K562 (cell line): ENCODE results near the gene SURF4. TPM values are rescaled to one million over a fixed set of nuclear protein-coding genes. Genes with fewer than 3 reads are reported as not detected.

Source experiments
- ATAC-seq: fragments of 200-7000 bp; cut with Tn5 transposase; 3 replicates; pipeline ENCODE4 v1.9.1; 2020; ENCODE audit warnings: moderate library complexity
- BruUV-seq: library from RNA; stranded (reverse); fragments of 400-500 nt; replicated peaks from 2 replicates; lab custom pipeline; 2021; lab: Mats Ljungman, UMichigan
- CTCF ChIA-PET: fragments of 300-600 bp; formaldehyde crosslinking; extraction: SDS; loops from one replicate; lab custom pipeline; 2021; ENCODE audit warnings: low intra/inter-chr PET ratio; lab: Yijun Ruan, JAX
- POLR2A ChIA-PET: fragments of 300-600, 350-650 bp; sonication (Branson Sonifier 250); formaldehyde crosslinking; extraction: SDS; loops from one replicate; lab custom pipeline; 2021; ENCODE audit warnings: antibody characterized with exemption, inconsistent platforms; lab: Yijun Ruan, JAX
- DNase-seq, 4 experiments: peaks; one replicate each; pipeline versions ENCODE4 v3.0.0 to v3.0.0-alpha.2; 2011 to 2018; ENCODE audit warnings: low spot score in 3 of 4, mixed read lengths in 3 of 4; ENCODE audit errors: extremely low read depth in 1 of 4
- FAIRE-seq: peaks from 2 replicates; lab custom pipeline; 2011; peaks lifted over from hg19 to GRCh38; lab: Jason Lieb, UNC
- H2AFZ ChIP-seq: 2 replicates; pipeline ENCODE4 v1.6.0; 2011; ENCODE audit warnings: low read depth, low read length, control low read depth, inconsistent platforms
- H3K27ac ChIP-seq: fragments of 200-600 bp; 3 replicates; pipeline ENCODE4 v1.8.0; 2011; ENCODE audit warnings: low read depth, mild to moderate bottlenecking, control low read depth, inconsistent platforms, low read length, moderate library complexity, mixed read lengths; ENCODE audit errors: extremely low read depth
- H3K27me3 ChIP-seq, 2 experiments: fragments of 300-600 bp in 1 of 2; 2 replicates in 1 of 2; 3 replicates in 1 of 2; pipeline versions ENCODE4 v1.6.0 to v1.8.0; 2011; ENCODE audit warnings: inconsistent platforms in 2 of 2, low read length in 2 of 2, mild to moderate bottlenecking in 1 of 2, mixed read lengths in 1 of 2, moderate library complexity in 1 of 2; ENCODE audit not compliant: control insufficient read depth in 2 of 2, insufficient read depth in 2 of 2
- H3K36me3 ChIP-seq: fragments of 300-600 bp; 3 replicates; pipeline ENCODE4 v1.8.0; 2011; ENCODE audit warnings: mild to moderate bottlenecking, low read length, inconsistent platforms; ENCODE audit not compliant: control insufficient read depth, insufficient read depth
- H3K4me1 ChIP-seq, 2 experiments: fragments of 200-600 bp in 1 of 2; replicated peaks in 1 of 2; 2 replicates in 1 of 2; 3 replicates in 1 of 2; pipeline versions ENCODE4 v1.5.1 to v1.8.0; 2011; ENCODE audit warnings: inconsistent platforms in 2 of 2, low read length in 2 of 2, mild to moderate bottlenecking in 1 of 2, mixed read lengths in 1 of 2, moderate library complexity in 1 of 2; ENCODE audit not compliant: control insufficient read depth in 2 of 2, insufficient read depth in 2 of 2
- H3K4me2 ChIP-seq: 2 replicates; pipeline ENCODE4 v1.6.1; 2011; ENCODE audit warnings: low read length, control low read depth, inconsistent platforms, mixed read lengths; ENCODE audit not compliant: insufficient read depth
- H3K4me3 ChIP-seq: fragments of 200-600 bp; sonication (generic), shearing (Covaris generic); 2 replicates; pipeline ENCODE4 v1.5.1; 2016; ENCODE audit warnings: control low read depth, inconsistent platforms
- H3K79me2 ChIP-seq: fragments of 200-600 bp; 3 replicates; pipeline ENCODE4 v1.8.0; 2011; ENCODE audit warnings: low read length, inconsistent platforms; ENCODE audit not compliant: control insufficient read depth, insufficient read depth
- H3K9ac ChIP-seq, 2 experiments: 2 replicates each; pipeline versions ENCODE4 v1.6.0 to v1.6.1; 2011; ENCODE audit warnings: low read depth in 2 of 2, low read length in 2 of 2, control low read depth in 1 of 2, inconsistent platforms in 1 of 2, mild to moderate bottlenecking in 1 of 2, mixed read lengths in 1 of 2; ENCODE audit not compliant: insufficient read depth in 1 of 2
- H3K9me1 ChIP-seq: one replicate; pipeline ENCODE4 v1.6.0; 2011; ENCODE audit warnings: inconsistent platforms, mild to moderate bottlenecking, low read length, moderate library complexity; ENCODE audit not compliant: control insufficient read depth, insufficient read depth
- H3K9me3 ChIP-seq: replicated peaks from 2 replicates; pipeline ENCODE4 v1.5.1; 2011; ENCODE audit warnings: low read depth, low read length, inconsistent platforms; ENCODE audit not compliant: control insufficient read depth, insufficient read depth
- H4K20me1 ChIP-seq: replicated peaks from 2 replicates; pipeline ENCODE4 v1.6.1; 2011; ENCODE audit warnings: low read length, inconsistent platforms, mixed read lengths; ENCODE audit not compliant: control insufficient read depth, insufficient read depth
- ZEB2 ChIP-seq: fragments of 450-650 bp; IDR thresholded peaks from 2 replicates; pipeline ENCODE4 v1.6.1; 2016
- WGBS: fragments of 100-300 bp; shearing (Covaris generic); methylation state at CpG from one replicate; pipeline ENCODE4 v1.1.6; 2016; ENCODE audit warnings: low coverage, mixed read lengths; ENCODE audit not compliant: insufficient coverage; ENCODE audit errors: missing lambda C conversion rate; 5-methylcytosine and 5-hydroxymethylcytosine counted together
- in situ Hi-C: fragments of 300-500 bp; cut with MboI; formaldehyde crosslinking; loops from 4 replicates; pipeline ENCODE4 v1.15.0; 2018; ENCODE audit warnings: inconsistent platforms, mixed read lengths
- intact Hi-C: fragments of 100-400 bp; cut with micrococcal nuclease; formaldehyde crosslinking; loops from 2 replicates; pipeline ENCODE4 v1.14.2; 2022
- polyA plus RNA-seq, 8 experiments: library from polyadenylated mRNA; depleted of rRNA in 4 of 8; stranded (reverse) in 5 of 8; unstranded in 3 of 8; fragments of >200 nt; fragmentation: Nextera tagmentation in 2 of 8; fragmentation: Illumina TruSeq in 1 of 8; extraction: Ambion mirVana in 2 of 8; extraction: Trizol in 1 of 8; gene quantifications; 2 replicates each; pipeline versions ENCODE4 v1.2.1 to v1.2.3, GENCODE V29; 2011 to 2014; ENCODE audit warnings: inconsistent platforms in 1 of 8, missing spikeins in 1 of 8
- total RNA-seq, 7 experiments: library from RNA; depleted of rRNA in 6 of 7; stranded (reverse); fragments of >200 nt in 6 of 7; fragmentation: Illumina TruSeq in 2 of 7; extraction: Trizol in 2 of 7; gene quantifications; 2 replicates each; pipeline versions ENCODE4 v1.2.1 to v1.2.3, GENCODE V29; 2011 to 2021; ENCODE audit warnings: low replicate concordance in 1 of 7
- TF ChIP-seq, protein P1 (sequence below): sonication (generic); formaldehyde crosslinking; IDR thresholded peaks from 2 replicates; pipeline ENCODE4 v1.8.1; 2023; ENCODE audit warnings: mild to moderate bottlenecking, missing genetic modification reagents

SURF4 gene
- total and polyA plus RNA-seq, 9 of the 15 experiments (the other 6 are each of a cell fraction or from before 2014, with no cell fraction given) = 8.4 to 176 (median 130) TPM

DNA sequence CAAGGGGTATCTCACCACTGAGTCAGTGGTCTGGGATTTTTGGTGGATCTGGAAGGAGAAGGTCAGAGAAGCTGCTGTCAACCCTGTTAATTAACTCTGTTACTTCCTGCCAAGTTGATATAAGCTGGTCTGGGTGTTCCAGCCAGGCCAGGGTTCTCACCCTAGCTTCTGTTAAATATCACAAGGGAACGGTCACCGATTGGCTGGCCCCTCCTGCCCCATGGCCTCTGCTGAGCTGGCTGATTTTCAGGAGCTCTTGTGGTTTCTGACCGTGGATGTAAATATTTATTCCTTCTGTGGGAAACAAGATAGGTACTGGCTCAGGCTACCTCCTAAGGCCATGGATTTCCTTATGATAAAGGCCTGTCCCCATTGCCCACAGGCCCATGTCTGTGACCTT lies 47.4 kb upstream of the SURF4 start:
- Histone ChIP-seq H3K9me1 (peaks cover 3% of the 10 kb centered on the region), H3K27ac (no peak overlapping the region), H3K36me3 (no peaks in the 10 kb centered on the region), H3K4me1 (peaks cover 19 to 29% of the 10 kb centered on the region in 2 experiments; a peak in 4 of 5 replicates), H3K9me3 (no peaks in the 10 kb centered on the region), H4K20me1 (no peaks in the 10 kb centered on the region), H3K4me2 (no peak overlapping the region), H3K27me3 (peaks cover 24 to 34% of the 10 kb centered on the region in 2 experiments), H3K9ac (peak overlapping the region in 1 of 2 experiments; percentile 75; a peak in 2 of 4 replicates), H2AFZ (no peak overlapping the region), H3K79me2 (no peaks in the 10 kb centered on the region), H3K4me3 (no peak overlapping the region)
- TF ChIP-seq ZEB2 = no peak
- TF ChIP-seq, protein P1, sequence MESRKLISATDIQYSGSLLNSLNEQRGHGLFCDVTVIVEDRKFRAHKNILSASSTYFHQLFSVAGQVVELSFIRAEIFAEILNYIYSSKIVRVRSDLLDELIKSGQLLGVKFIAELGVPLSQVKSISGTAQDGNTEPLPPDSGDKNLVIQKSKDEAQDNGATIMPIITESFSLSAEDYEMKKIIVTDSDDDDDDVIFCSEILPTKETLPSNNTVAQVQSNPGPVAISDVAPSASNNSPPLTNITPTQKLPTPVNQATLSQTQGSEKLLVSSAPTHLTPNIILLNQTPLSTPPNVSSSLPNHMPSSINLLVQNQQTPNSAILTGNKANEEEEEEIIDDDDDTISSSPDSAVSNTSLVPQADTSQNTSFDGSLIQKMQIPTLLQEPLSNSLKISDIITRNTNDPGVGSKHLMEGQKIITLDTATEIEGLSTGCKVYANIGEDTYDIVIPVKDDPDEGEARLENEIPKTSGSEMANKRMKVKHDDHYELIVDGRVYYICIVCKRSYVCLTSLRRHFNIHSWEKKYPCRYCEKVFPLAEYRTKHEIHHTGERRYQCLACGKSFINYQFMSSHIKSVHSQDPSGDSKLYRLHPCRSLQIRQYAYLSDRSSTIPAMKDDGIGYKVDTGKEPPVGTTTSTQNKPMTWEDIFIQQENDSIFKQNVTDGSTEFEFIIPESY (CRISPR knock-in tag) = no peak
- 5% methylated on average over 3 of the region's 3 CpGs for WGBS
- DNase-seq (no peak), ATAC-seq (no peak), FAIRE-seq (peak; percentile 71)
- ChIA-PET POLR2A (interaction anchor here (0.8 kb wide), 1 partner anchor 14 kb away, joined by 4 read pairs; no protein-coding TSS in a partner anchor), CTCF (no interaction called here)
- intact Hi-C loops (no loop called here), in situ Hi-C loops (no loop called here)
- BruUV-seq = no TSS peak
